SK-N-SH (cell line): ENCODE data around the gene POLR3C. TPM values are rescaled to one million over a fixed set of nuclear protein-coding genes. Genes with fewer than 3 reads are reported as not detected.

Experiments
- CTCF ChIA-PET: fragments of 300-600, 350-600 bp; formaldehyde crosslinking; extraction: SDS; loops from one replicate; lab custom pipeline; 2021; lab: Yijun Ruan, JAX
- POLR2A ChIA-PET: fragments of 350-600 bp; sonication (Branson Sonifier 250); formaldehyde crosslinking; extraction: SDS; loops from one replicate; lab custom pipeline; 2020; ENCODE audit warnings: antibody characterized with exemption, inconsistent platforms; lab: Yijun Ruan, JAX
- DNase-seq: peaks from one replicate; pipeline ENCODE4 v3.0.0; 2012
- H2AFZ ChIP-seq: fragments of 200-600 bp; sonication (generic); 2 replicates; pipeline ENCODE4 v1.8.1; 2016; ENCODE audit warnings: antibody characterized with exemption, mild to moderate bottlenecking, low read depth
- H3F3A ChIP-seq: fragments of 200-600 bp; sonication (generic); replicated peaks from 2 replicates; pipeline ENCODE3; 2016; ENCODE audit warnings: antibody characterized with exemption, mild to moderate bottlenecking; ENCODE audit not compliant: insufficient read depth
- H3K27ac ChIP-seq, 2 experiments: fragments of 200-500 bp in 1 of 2; fragments of 200-600 bp in 1 of 2; sonication (Bioruptor generic) in 1 of 2; sonication (generic), shearing (Covaris generic) in 1 of 2; 2 replicates each; pipeline versions ENCODE4 v1.5.1 to v1.6.1; 2014 to 2016; ENCODE audit warnings: low read depth in 2 of 2, inconsistent platforms in 1 of 2, low read length in 1 of 2, mild to moderate bottlenecking in 1 of 2, mixed read lengths in 1 of 2
- H3K27me3 ChIP-seq: fragments of 200-600 bp; sonication (generic), shearing (Covaris generic); 2 replicates; pipeline ENCODE4 v1.6.1; 2016; ENCODE audit warnings: mixed run types; ENCODE audit not compliant: insufficient read depth
- H3K36me3 ChIP-seq, 2 experiments: fragments of 200-500 bp in 1 of 2; fragments of 200-600 bp in 1 of 2; sonication (Bioruptor generic) in 1 of 2; sonication (generic) in 1 of 2; replicated peaks in 1 of 2; 2 replicates each; pipeline versions ENCODE3 to v1.5.1; 2014 to 2016; ENCODE audit warnings: low read length in 1 of 2, mild to moderate bottlenecking in 1 of 2; ENCODE audit not compliant: insufficient read depth in 2 of 2, control insufficient read depth in 1 of 2
- H3K4me1 ChIP-seq, 2 experiments: fragments of 200-500 bp in 1 of 2; fragments of 200-600 bp in 1 of 2; sonication (Bioruptor generic) in 1 of 2; sonication (generic), shearing (Covaris generic) in 1 of 2; 2 replicates each; pipeline versions ENCODE4 v1.5.1 to v1.6.1; 2014 to 2016; ENCODE audit warnings: low read depth in 1 of 2, low read length in 1 of 2, mixed run types in 1 of 2; ENCODE audit not compliant: insufficient read depth in 2 of 2, control insufficient read depth in 1 of 2
- H3K4me2 ChIP-seq: fragments of 200-600 bp; sonication (generic), shearing (Covaris generic); 2 replicates; pipeline ENCODE4 v1.6.1; 2017; ENCODE audit warnings: mixed run types
- H3K4me3 ChIP-seq, 2 experiments: fragments of 200-500 bp in 1 of 2; fragments of 200-600 bp in 1 of 2; sonication (Bioruptor generic) in 1 of 2; sonication (generic), shearing (Covaris generic) in 1 of 2; 2 replicates each; pipeline versions ENCODE4 v1.5.1 to v1.8.1; 2014 to 2016; ENCODE audit warnings: low read depth in 2 of 2, inconsistent platforms in 1 of 2, low read length in 1 of 2, mild to moderate bottlenecking in 1 of 2, mixed read lengths in 1 of 2, moderate library complexity in 1 of 2
- H3K79me2 ChIP-seq: fragments of 200-600 bp; sonication (generic); 2 replicates; pipeline ENCODE4 v1.8.1; 2017; ENCODE audit warnings: mild to moderate bottlenecking; ENCODE audit not compliant: insufficient read depth
- H3K9ac ChIP-seq: fragments of 200-600 bp; sonication (generic); 2 replicates; pipeline ENCODE4 v1.6.1; 2017; ENCODE audit warnings: mixed run types
- H3K9me2 ChIP-seq: fragments of 200-600 bp; sonication (generic); 2 replicates; pipeline ENCODE4 v1.6.1; 2017; ENCODE audit warnings: mixed run types
- H3K9me3 ChIP-seq: fragments of 200-600 bp; sonication (generic); 2 replicates; pipeline ENCODE4 v1.6.1; 2017; ENCODE audit warnings: mixed run types, mild to moderate bottlenecking, moderate library complexity
- H4K20me1 ChIP-seq: fragments of 200-600 bp; sonication (generic); 2 replicates; pipeline ENCODE4 v1.6.1; 2017; ENCODE audit warnings: mild to moderate bottlenecking, mixed run types; ENCODE audit not compliant: insufficient read depth
- EP300 ChIP-seq, 2 experiments: IDR thresholded peaks; 2 replicates each; pipeline versions ENCODE4 v1.4.0 to v1.6.1; 2012; ENCODE audit warnings: borderline replicate concordance in 1 of 2, low read depth in 1 of 2, low read length in 1 of 2
- GABPA ChIP-seq: IDR thresholded peaks from 2 replicates; pipeline ENCODE4 v1.4.0; 2012; ENCODE audit warnings: low read depth, mild to moderate bottlenecking
- GATA2 ChIP-seq: sonication (generic); formaldehyde crosslinking; IDR thresholded peaks from 2 replicates; pipeline ENCODE4 v1.5.0; 2020; ENCODE audit warnings: mild to moderate bottlenecking, missing genetic modification reagents
- MAX ChIP-seq: IDR thresholded peaks from 2 replicates; pipeline ENCODE4 v1.4.0; 2012; ENCODE audit warnings: low read depth
- MXI1 ChIP-seq: IDR thresholded peaks from 2 replicates; pipeline ENCODE4 v1.6.1; 2012; ENCODE audit warnings: mild to moderate bottlenecking, low read depth, low read length, improper control_type of control experiment
- NRF1 ChIP-seq: IDR thresholded peaks from 2 replicates; pipeline ENCODE4 v1.6.1; 2012; ENCODE audit warnings: low read depth, mild to moderate bottlenecking, low read length
- RCOR1 ChIP-seq: fragments of 150-350 bp; IDR thresholded peaks from 2 replicates; pipeline ENCODE4 v1.6.1; 2017; ENCODE audit warnings: antibody characterized with exemption, low read length
- REST ChIP-seq: IDR thresholded peaks from 2 replicates; pipeline ENCODE4 v1.6.1; 2012; ENCODE audit warnings: mild to moderate bottlenecking, low read depth, low read length, moderate library complexity
- RFX5 ChIP-seq: IDR thresholded peaks from 2 replicates; pipeline ENCODE4 v1.6.1; 2012; ENCODE audit warnings: mild to moderate bottlenecking, improper control_type of control experiment, low read length
- TCF12 ChIP-seq: IDR thresholded peaks from 2 replicates; pipeline ENCODE4 v1.4.0; 2012
- ZBTB33 ChIP-seq: IDR thresholded peaks from 2 replicates; pipeline ENCODE4 v1.4.0; 2012; ENCODE audit warnings: low read depth, borderline replicate concordance
- WGBS: methylation state at CpG from one replicate; pipeline ENCODE4 v1.1.6; 2017; ENCODE audit warnings: low lambda C conversion rate; 5-methylcytosine and 5-hydroxymethylcytosine counted together
- polyA plus RNA-seq, 3 experiments: library from polyadenylated mRNA; depleted of rRNA; stranded (reverse); fragments of >200 nt; gene quantifications; 2 replicates each; pipeline ENCODE4 v1.2.3, GENCODE V29; 2012

The POLR3C gene
- polyA plus RNA-seq, 1 of the 3 experiments (the other 2 are of a cell fraction): 34.1 TPM

- TF ChIP-seq GATA2 (CRISPR knock-in tag): no peak
- 0 out of 2 replicates have a peak, but pooled peaks have one; percentile 40 for TF ChIP-seq RFX5
- peak; percentile 24 to 34; a peak in 2 of 4 replicates for TF ChIP-seq EP300 (IDR thresholded peaks at IDR 0.05; ENCODE audit: borderline replicate concordance in 1 of 2, low read depth in 1 of 2, low read length in 1 of 2)
- no peak for TF ChIP-seq RCOR1
- TF ChIP-seq MAX: peak; percentile 90
- peak; percentile 46; the same call in 1 of the 2 replicates for TF ChIP-seq REST
- peak; percentile 82 for TF ChIP-seq GABPA
- peak; percentile 78; the same call in 1 of the 2 replicates for TF ChIP-seq ZBTB33
- TF ChIP-seq NRF1: 0 out of 2 replicates have a peak, but pooled peaks have one; percentile 23
Measured at GRCh38 chr1:145823565-145824498, at the start of gene POLR3C, which contains the start of gene RNF115 (continued).

- Histone ChIP-seq H3K4me3 (no peak overlapping the region), H3K36me3 (peaks cover 9 to 31% of the 10 kb centered on the region in 2 experiments), H3K27me3 (no peaks in the 10 kb centered on the region), H3K79me2 (peaks cover 12% of the 10 kb centered on the region)
- 0 out of 2 replicates have a peak, but pooled peaks have one; percentile 18 for TF ChIP-seq TCF12
- no peak for TF ChIP-seq RCOR1
- no peak for TF ChIP-seq MXI1
- TF ChIP-seq, all 33 proteins: peak for 1
- POLR2A ChIA-PET: no interaction called here
- CTCF ChIA-PET: interaction anchor here (1.7 kb wide), 1 partner anchor 18 kb away, joined by 4 read pairs; no protein-coding TSS in a partner anchor
- Histone ChIP-seq H3F3A (peaks cover 7% of the 10 kb centered on the region), H2AFZ (no peak overlapping the region), H4K20me1 (no peaks in the 10 kb centered on the region), H3K9me3 (no peaks in the 10 kb centered on the region), H3K9ac (no peak overlapping the region), H3K27ac (no peak overlapping the region), H3K9me2 (no peaks in the 10 kb centered on the region), H3K4me2 (no peak overlapping the region), H3K4me1 (peaks cover 0 to 4% of the 10 kb centered on the region in 2 experiments; a peak in 1 of 4 replicates)
- no peak for DNase-seq
- WGBS: 100% methylated on average over 1 of the region's 1 CpG
Measured at GRCh38 chr1:145777357-145778145, 46.4 kb upstream of the POLR3C start.
